T-cell (primary cell): Measurements from ENCODE around the gene SSH3. TPM values are rescaled to one million over a fixed set of nuclear protein-coding genes. Genes with fewer than 3 reads are reported as not detected.

Source experiments
- ATAC-seq, 4 experiments: fragments of 200-7000 bp in 3 of 4; fragments of 150-1000 bp in 1 of 4; cut with Tn5 transposase; replicated peaks in 1 of 4; 1 replicate in 3 of 4; 2 replicates in 1 of 4; pipeline ENCODE4 v1.10.0; 2021; ENCODE audit warnings: moderate library complexity in 3 of 4, mild to moderate bottlenecking in 2 of 4, moderate number of reproducible peaks in 1 of 4
- CTCF ChIA-PET, 2 donors: fragments of 300-600 bp; sonication (Branson Sonifier 250); formaldehyde crosslinking; loops; one replicate each; lab custom pipeline; 2022; ENCODE audit warnings: antibody characterized with exemption in 2 of 2; lab: Charles Lee
- POLR2A ChIA-PET, 2 donors: fragments of 300-600 bp; sonication (Branson Sonifier 250); formaldehyde crosslinking; loops; one replicate each; lab custom pipeline; 2022; ENCODE audit warnings: antibody characterized with exemption in 2 of 2; lab: Charles Lee
- DNase-seq, 35 experiments: peaks; one replicate each; pipeline versions ENCODE4 v3.0.0 to v3.0.0-alpha.2; 2013 to 2023
- H3K27ac ChIP-seq: one replicate; pipeline ENCODE4 v1.5.1; 2013; ENCODE audit warnings: low read length
- H3K27me3 ChIP-seq, 2 experiments: replicated peaks in 1 of 2; 1 replicate in 1 of 2; 2 replicates in 1 of 2; pipeline versions ENCODE4 v1.6.1 to v1.7.0; 2013; ENCODE audit warnings: low read length in 1 of 2, mixed read lengths in 1 of 2; ENCODE audit not compliant: control insufficient read depth in 2 of 2, insufficient read depth in 2 of 2; ENCODE audit errors: extremely low read depth in 1 of 2
- H3K36me3 ChIP-seq, 2 donors: 1 replicate in 1 of 2; 2 replicates in 1 of 2; pipeline versions ENCODE4 v1.6.1 to v1.7.0; 2013; ENCODE audit warnings: low read length in 1 of 2; ENCODE audit not compliant: control insufficient read depth in 2 of 2, insufficient read depth in 1 of 2; ENCODE audit errors: extremely low read depth in 1 of 2
- H3K4me1 ChIP-seq, 2 experiments: 1 replicate in 1 of 2; 2 replicates in 1 of 2; pipeline versions ENCODE4 v1.6.1 to v1.7.0; 2013; ENCODE audit warnings: low read length in 2 of 2, mixed read lengths in 1 of 2; ENCODE audit not compliant: insufficient read depth in 2 of 2, control insufficient read depth in 1 of 2; ENCODE audit errors: extremely low read depth in 1 of 2
- H3K4me3 ChIP-seq, 2 donors: 1 replicate in 1 of 2; 2 replicates in 1 of 2; pipeline versions ENCODE4 v1.5.1 to v1.7.0; 2013; ENCODE audit warnings: mild to moderate bottlenecking in 2 of 2, low read length in 1 of 2, moderate library complexity in 1 of 2; ENCODE audit not compliant: control insufficient read depth in 1 of 2; ENCODE audit errors: extremely low read depth in 1 of 2
- H3K9me3 ChIP-seq: 2 replicates; pipeline ENCODE4 v1.7.0; 2013
- H3K27ac Mint-ChIP-seq, 2 donors: one replicate each; pipeline ENCODE4 v1.8.0; 2020 to 2021; ENCODE audit warnings: mild to moderate bottlenecking in 2 of 2, mixed read lengths in 2 of 2
- H3K27me3 Mint-ChIP-seq, 2 donors: one replicate each; pipeline ENCODE4 v1.8.0; 2021 to 2022; ENCODE audit warnings: mixed read lengths in 2 of 2
- H3K36me3 Mint-ChIP-seq: one replicate; pipeline ENCODE4 v1.8.0; 2021; ENCODE audit warnings: mixed read lengths
- H3K4me1 Mint-ChIP-seq, 3 donors: one replicate each; pipeline ENCODE4 v1.8.0; 2020 to 2022; ENCODE audit warnings: mixed read lengths in 3 of 3, mild to moderate bottlenecking in 1 of 3
- H3K4me3 Mint-ChIP-seq, 3 donors: one replicate each; pipeline ENCODE4 v1.8.0; 2020 to 2022; ENCODE audit warnings: mild to moderate bottlenecking in 3 of 3, mixed read lengths in 3 of 3, moderate library complexity in 3 of 3
- H3K9me3 Mint-ChIP-seq, 3 donors: one replicate each; pipeline ENCODE4 v1.8.0; 2020 to 2022; ENCODE audit warnings: mixed read lengths in 3 of 3
- WGBS: methylation state at CpG from one replicate; pipeline ENCODE4 v1.1.5; 2013; ENCODE audit warnings: missing lambda C conversion rate; ENCODE audit not compliant: insufficient coverage; 5-methylcytosine and 5-hydroxymethylcytosine counted together
- total RNA-seq, 35 experiments: library from RNA in 6 of 35; stranded (reverse) in 6 of 35; fragments of 120-200 nt in 1 of 35; gene quantifications; one replicate each; pipeline versions ENCODE4 v1.2.1 to v1.2.4 and lab custom pipeline; 2013 to 2026

Gene SSH3
- total RNA-seq, 5 donors from 2014 or later (not counting 1 experiment from before 2014, with no cell fraction given) = 11.5 to 30.9 (median 26.7) TPM

DNA sequence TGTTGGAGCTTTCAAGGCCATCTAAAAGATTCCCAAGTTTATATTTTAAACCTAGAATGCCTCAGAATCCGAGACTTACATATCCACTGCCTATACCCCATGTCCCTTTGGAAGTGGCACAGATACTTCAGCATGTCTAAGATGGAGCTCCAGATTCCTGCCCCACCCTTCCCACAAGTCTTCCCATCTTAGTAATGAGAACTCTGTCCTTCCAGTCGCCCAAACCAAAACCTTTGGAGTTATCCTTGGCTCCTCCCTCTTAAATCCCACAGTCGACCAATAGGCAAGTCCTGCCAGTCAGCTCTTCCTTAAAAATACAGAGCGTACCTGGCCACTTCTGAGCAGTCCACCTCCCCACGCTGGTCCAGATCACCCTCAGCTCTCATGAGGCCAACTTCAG, 45.7 kb downstream of the SSH3 start:
- no peak for ATAC-seq
- H3K36me3 ChIP-seq = peaks cover 3 to 7% of the 10 kb centered on the region in 2 donors
- peak overlapping the region; percentile 27 to 82 for H3K27ac Mint-ChIP-seq
- H3K4me3 ChIP-seq = no peak overlapping the region
- H3K27me3 Mint-ChIP-seq = no peaks in the 10 kb centered on the region
- WGBS = 82% methylated on average over 5 of the region's 5 CpGs
- no peak for DNase-seq
- ChIA-PET CTCF (interaction anchor here (0.5 to 1.4 kb wide), 5 partner anchors 21 to 553 kb away, joined by 3 to 4 read pairs (median 3); partner anchors contain the start of gene PPP1CA (in 1 of the 2)), POLR2A (interaction anchor here in 1 of 2 donors (0.6 kb wide), 1 partner anchor 21 kb away, joined by 17 read pairs; no protein-coding TSS in a partner anchor)
- H3K4me1 Mint-ChIP-seq = peaks cover 69 to 78% (median 72%) of the 10 kb centered on the region in 3 donors
- H3K27ac ChIP-seq = no peak overlapping the region
- no peak overlapping the region for H3K4me3 Mint-ChIP-seq
- no peaks in the 10 kb centered on the region for H3K9me3 ChIP-seq
- H3K36me3 Mint-ChIP-seq = no peaks in the 10 kb centered on the region
- no peaks in the 10 kb centered on the region for H3K27me3 ChIP-seq
- no peaks in the 10 kb centered on the region for H3K9me3 Mint-ChIP-seq
- peaks cover 34 to 65% of the 10 kb centered on the region in 2 experiments for H3K4me1 ChIP-seq

DNA sequence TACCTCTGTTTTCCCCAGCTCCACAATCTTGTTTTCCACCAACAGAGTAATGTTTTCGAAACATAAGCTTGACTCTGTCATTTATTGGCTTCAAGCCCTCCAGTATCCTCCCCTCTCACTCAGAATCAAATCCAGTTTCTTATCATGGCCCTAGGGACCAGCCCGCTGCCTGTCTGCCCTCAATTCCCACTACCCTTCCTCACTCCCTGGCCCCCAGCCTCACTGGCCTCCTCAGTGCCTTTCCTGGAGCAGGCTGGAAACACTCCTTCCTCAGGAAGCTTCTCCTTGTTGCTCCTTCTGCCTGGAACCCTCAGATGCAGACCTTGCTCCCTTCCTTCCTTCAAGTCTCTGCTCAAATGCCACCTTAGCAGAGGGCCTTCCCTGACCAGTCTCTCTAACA, 46.1 kb downstream of the SSH3 start:
- no peaks in the 10 kb centered on the region for H3K9me3 Mint-ChIP-seq
- ChIA-PET POLR2A (no interaction called here), CTCF (interaction anchor here (0.6 to 1.4 kb wide), 4 partner anchors 21 to 554 kb away, joined by 3 to 4 read pairs (median 3); partner anchors contain the start of gene PPP1CA (in 1 of the 2))
- no peaks in the 10 kb centered on the region for H3K36me3 Mint-ChIP-seq
- H3K27me3 ChIP-seq = no peaks in the 10 kb centered on the region
- H3K27ac ChIP-seq = no peak overlapping the region
- H3K4me1 ChIP-seq = peaks cover 34 to 65% of the 10 kb centered on the region in 2 experiments
- H3K4me3 Mint-ChIP-seq = no peak overlapping the region
- DNase-seq (no peak), ATAC-seq (no peak)
- WGBS = 88% methylated on average over 2 of the region's 2 CpGs
- peaks cover 69 to 78% (median 72%) of the 10 kb centered on the region in 3 donors for H3K4me1 Mint-ChIP-seq
- H3K27me3 Mint-ChIP-seq = no peaks in the 10 kb centered on the region
- no peaks in the 10 kb centered on the region for H3K9me3 ChIP-seq
- no peak overlapping the region for H3K4me3 ChIP-seq
- peaks cover 3 to 7% of the 10 kb centered on the region in 2 donors for H3K36me3 ChIP-seq
- peak overlapping the region; percentile 27 to 82 for H3K27ac Mint-ChIP-seq

DNA sequence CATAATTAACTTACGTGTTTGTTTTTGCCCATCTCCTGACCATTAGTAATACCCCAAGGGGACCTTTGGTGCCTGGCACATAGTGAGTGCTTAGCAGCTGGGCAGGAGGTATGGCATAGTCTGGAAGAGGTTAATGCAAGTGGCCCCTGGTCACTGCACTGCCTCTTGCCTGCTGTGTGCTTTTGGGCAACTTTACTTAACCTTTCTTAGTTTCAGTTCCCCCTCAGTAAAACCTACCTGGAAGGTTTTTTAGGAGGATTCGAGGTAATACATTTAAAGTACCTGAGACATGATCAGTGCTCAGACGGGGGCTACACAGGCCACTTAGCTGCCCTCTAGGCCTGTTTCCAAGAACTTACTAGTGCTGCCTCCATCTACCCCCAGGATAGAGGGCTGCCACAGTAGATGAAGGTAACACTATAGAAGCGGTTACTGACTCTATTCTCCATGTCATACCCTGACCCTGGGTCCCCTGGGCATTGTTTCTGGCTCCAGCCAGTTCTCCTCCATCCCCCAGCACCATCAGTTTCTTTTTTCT, 46.7 kb downstream of the SSH3 start:
- Histone ChIP-seq H3K36me3 (peaks cover 3 to 7% of the 10 kb centered on the region in 2 donors), H3K4me3 (no peak overlapping the region), H3K9me3 (no peaks in the 10 kb centered on the region), H3K27me3 (no peaks in the 10 kb centered on the region), H3K27ac (no peak overlapping the region), H3K4me1 (peaks cover 32 to 65% of the 10 kb centered on the region in 2 experiments)
- Mint-ChIP-seq H3K27ac (peak overlapping the region; percentile 27 to 82), H3K4me3 (no peak overlapping the region), H3K4me1 (peaks cover 63 to 78% (median 72%) of the 10 kb centered on the region in 3 donors), H3K36me3 (no peaks in the 10 kb centered on the region), H3K9me3 (no peaks in the 10 kb centered on the region), H3K27me3 (no peaks in the 10 kb centered on the region)
- WGBS = no CpG with 5 or more reads among the region's 4 CpGs
- CTCF ChIA-PET = interaction anchor here (0.6 to 1.4 kb wide), 6 partner anchors 15 to 554 kb away, joined by 3 to 4 read pairs (median 3); partner anchors contain the start of gene PPP1CA (in 1 of the 2)
- POLR2A ChIA-PET = no interaction called here
- ATAC-seq = no peak
- DNase-seq = no peak

DNA sequence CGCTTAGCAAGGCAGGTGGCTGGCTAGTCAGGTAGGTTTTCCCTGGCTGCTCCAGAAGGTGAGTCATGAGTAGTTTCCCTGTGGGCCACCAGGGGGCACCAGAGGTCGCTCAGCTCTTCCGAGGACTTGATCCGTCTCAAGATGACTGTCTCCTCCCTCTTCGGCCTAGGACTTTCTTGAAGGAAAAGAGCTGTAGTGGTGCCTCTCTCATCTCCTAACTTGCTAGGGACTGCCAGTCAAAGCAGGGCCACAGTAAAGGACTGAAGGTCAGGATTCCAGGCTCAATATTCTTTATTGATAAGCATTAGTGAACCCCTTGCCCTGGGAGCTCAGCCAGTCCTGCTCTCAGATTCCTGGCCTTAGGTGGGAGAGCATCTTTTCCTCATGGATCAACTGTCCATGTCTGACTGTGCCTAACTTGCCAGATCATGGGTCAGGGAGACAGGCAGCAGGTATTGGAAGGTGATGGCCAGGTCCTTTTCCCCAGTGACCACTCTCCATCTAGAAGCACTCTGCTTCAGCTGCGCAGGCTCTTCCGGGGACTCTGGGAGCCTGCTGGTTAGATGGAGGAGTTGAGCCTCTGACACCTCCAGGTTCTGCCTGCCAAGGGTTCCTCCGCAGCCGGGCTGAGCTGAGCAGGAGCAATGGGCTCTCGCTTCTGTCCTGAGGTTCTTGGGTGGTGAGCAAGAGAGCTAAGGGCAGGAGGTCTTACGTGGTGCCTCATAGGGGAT, 48.1 kb downstream of the SSH3 start:
- Mint-ChIP-seq H3K36me3 (no peaks in the 10 kb centered on the region), H3K27ac (peak overlapping the region; percentile 89 to 99), H3K27me3 (no peaks in the 10 kb centered on the region), H3K9me3 (no peaks in the 10 kb centered on the region), H3K4me1 (peaks cover 49 to 73% (median 58%) of the 10 kb centered on the region in 3 donors), H3K4me3 (peak overlapping the region; percentile 60 to 87 (median 66))
- no peak for ATAC-seq
- Histone ChIP-seq H3K27ac (peak overlapping the region; percentile 85), H3K4me3 (peak overlapping the region in 1 of 2 donors; percentile 1), H3K9me3 (no peaks in the 10 kb centered on the region), H3K4me1 (peaks cover 19 to 58% of the 10 kb centered on the region in 2 experiments), H3K36me3 (peaks cover 3 to 7% of the 10 kb centered on the region in 2 donors), H3K27me3 (no peaks in the 10 kb centered on the region)
- DNase-seq = peak in 33 of 35 experiments; percentile 40 to 93 (median 54)
- CTCF ChIA-PET = interaction anchor here (0.6 to 7.9 kb wide), 20 partner anchors 11 to 991 kb away, joined by 3 to 128 read pairs (median 4); partner anchors contain the start of genes CDK2AP2 (in 1 of the 2), CLCF1 (in 1 of the 2), PPP1CA (in 1 of the 2) and RAD9A (in 1 of the 2)
- 80% methylated on average over 5 of the region's 11 CpGs for WGBS
- POLR2A ChIA-PET = interaction anchor here (0.5 to 0.6 kb wide), 2 partner anchors 300 to 1691 kb away, joined by 5 to 11 read pairs; no protein-coding TSS in a partner anchor

DNA sequence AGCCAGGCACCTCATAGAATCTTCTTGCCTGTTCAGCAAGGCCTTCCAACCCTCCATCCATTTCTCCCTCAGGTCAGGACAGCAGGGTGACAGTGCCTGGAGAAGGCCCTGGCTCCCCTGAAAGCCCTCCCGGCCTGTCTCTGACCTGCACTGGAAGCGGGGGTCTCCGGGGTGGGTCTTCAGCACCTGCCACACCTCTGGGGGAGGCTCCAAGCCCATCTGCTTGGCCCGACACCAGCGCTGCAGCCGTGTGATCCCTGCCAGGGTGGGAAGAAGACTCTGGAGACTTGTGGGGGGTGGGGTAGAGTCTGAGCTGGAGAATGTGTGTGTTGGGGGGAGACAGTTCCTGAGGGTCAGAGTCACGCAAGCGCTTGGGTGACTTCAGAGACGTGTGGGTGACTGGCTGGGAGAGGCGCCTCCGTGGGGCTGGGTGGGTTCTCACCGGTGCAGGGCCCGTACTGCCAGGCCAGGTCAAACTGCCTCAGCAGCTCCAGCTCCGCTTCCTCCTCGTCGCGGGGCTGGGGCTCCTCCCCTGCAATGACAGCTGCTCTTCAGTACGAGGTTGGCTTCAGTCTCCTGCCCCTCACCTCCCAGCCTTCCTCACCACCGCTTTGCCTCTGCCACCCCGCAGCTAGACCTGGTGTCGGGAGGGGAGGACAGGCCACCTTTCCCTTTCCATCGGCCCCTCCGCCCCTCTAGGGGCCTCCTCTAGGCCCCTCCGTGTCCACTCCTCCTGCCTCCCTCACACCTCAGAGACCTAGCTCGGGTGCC, 49.4 kb downstream of the SSH3 start:
- peak overlapping the region; percentile 99 to 100 for H3K27ac Mint-ChIP-seq
- H3K4me1 Mint-ChIP-seq = peaks cover 57 to 80% (median 61%) of the 10 kb centered on the region in 3 donors
- Histone ChIP-seq H3K9me3 (no peaks in the 10 kb centered on the region), H3K4me1 (peaks cover 19 to 66% of the 10 kb centered on the region in 2 experiments), H3K27ac (peak overlapping the region; percentile 98), H3K4me3 (peak overlapping the region; percentile 78 to 95), H3K36me3 (peaks cover 3 to 7% of the 10 kb centered on the region in 2 donors), H3K27me3 (no peaks in the 10 kb centered on the region)
- H3K36me3 Mint-ChIP-seq = no peaks in the 10 kb centered on the region
- DNase-seq (peak in 13 of 35 experiments; percentile 51 to 87 (median 67)), ATAC-seq (peak; percentile 67 to 68 (median 68))
- WGBS = 11% methylated on average over 21 of the region's 25 CpGs
- H3K27me3 Mint-ChIP-seq = no peaks in the 10 kb centered on the region
- H3K9me3 Mint-ChIP-seq = no peaks in the 10 kb centered on the region
- ChIA-PET POLR2A (interaction anchor here in 1 of 2 donors (0.6 to 1.2 kb wide), 3 partner anchors 18 to 113 kb away, joined by 3 to 5 read pairs (median 3); no protein-coding TSS in a partner anchor), CTCF (interaction anchor here (0.6 to 7.9 kb wide), 20 partner anchors 9 to 1987 kb away, joined by 3 to 128 read pairs (median 4); partner anchors contain the start of genes RAD9A (in 2 of the 2), CLCF1 (in 1 of the 2) and PPP1CA (in 1 of the 2))
- peak overlapping the region; percentile 87 to 97 (median 96) for H3K4me3 Mint-ChIP-seq
